HCT116 (cell line): ENCODE measurements around the gene HIPK3. TPM values are rescaled to one million over a fixed set of nuclear protein-coding genes. Genes with fewer than 3 reads are reported as not detected.

Experiments
- ATAC-seq: fragments of 200-7000 bp; cut with Tn5 transposase; 2 replicates; pipeline ENCODE4 v1.9.1; 2020; ENCODE audit warnings: mild to moderate bottlenecking, moderate library complexity
- BruUV-seq: library from RNA; stranded (reverse); fragments of 400-500 nt; replicated peaks from 2 replicates; lab custom pipeline; 2021; lab: Mats Ljungman, UMichigan
- CTCF ChIA-PET: fragments of 300-600 bp; sonication (Branson Sonifier 250); formaldehyde crosslinking; loops from one replicate; lab custom pipeline; 2021; ENCODE audit warnings: antibody characterized with exemption; lab: Charles Lee
- POLR2A ChIA-PET: fragments of 300-600, 350-600 bp; sonication (Branson Sonifier 250); formaldehyde crosslinking; loops from one replicate; lab custom pipeline; 2021; ENCODE audit warnings: antibody characterized with exemption; lab: Charles Lee
- RAD21 ChIA-PET, 2 experiments: fragments of 300-600 bp; sonication (Branson Sonifier 250); formaldehyde crosslinking; loops; one replicate each; lab custom pipeline; 2023; ENCODE audit warnings: low total read pairs in 2 of 2; ENCODE audit not compliant: uncharacterized antibody in 2 of 2, unreplicated experiment in 2 of 2, low non-redundant PET in 1 of 2; lab: Charles Lee
- DNase-seq: peaks from one replicate; pipeline ENCODE4 v3.0.0-alpha.2; 2010; ENCODE audit warnings: low read depth, low spot score
- H2AFZ ChIP-seq: fragments of 200-600 bp; shearing (Covaris generic), sonication (generic); 2 replicates; pipeline ENCODE4 v1.6.1; 2017; ENCODE audit warnings: low read depth, mixed run types, mixed read lengths, antibody characterized with exemption, low read length; ENCODE audit not compliant: poor library complexity, severe bottlenecking
- H3K27ac ChIP-seq: 2 replicates; pipeline ENCODE4 v1.5.1; 2012; ENCODE audit warnings: low read depth, low read length
- H3K27me3 ChIP-seq: fragments of 200-600 bp; sonication (generic); 2 replicates; pipeline ENCODE4 v1.6.1; 2016; ENCODE audit warnings: mixed run types, low read length, mixed read lengths; ENCODE audit not compliant: insufficient read depth
- H3K36me3 ChIP-seq, 2 experiments: fragments of 200-500 bp in 1 of 2; fragments of 200-600 bp in 1 of 2; sonication (Bioruptor generic) in 1 of 2; sonication (generic) in 1 of 2; 2 replicates each; pipeline versions ENCODE4 v1.5.1 to v1.6.1; 2014 to 2016; ENCODE audit warnings: low read length in 2 of 2, inconsistent platforms in 1 of 2, mixed read lengths in 1 of 2, mixed run types in 1 of 2; ENCODE audit not compliant: insufficient read depth in 2 of 2, control insufficient read depth in 1 of 2
- H3K4me1 ChIP-seq, 2 experiments: fragments of 200-600 bp in 1 of 2; sonication (generic) in 1 of 2; 2 replicates each; pipeline versions ENCODE4 v1.5.1 to v1.6.1; 2012 to 2017; ENCODE audit warnings: low read length in 2 of 2, inconsistent platforms in 1 of 2, mild to moderate bottlenecking in 1 of 2, mixed read lengths in 1 of 2, mixed run types in 1 of 2, moderate library complexity in 1 of 2; ENCODE audit not compliant: insufficient read depth in 2 of 2, control insufficient read depth in 1 of 2
- H3K4me2 ChIP-seq: fragments of 200-600 bp; sonication (generic); 2 replicates; pipeline ENCODE4 v1.6.1; 2017; ENCODE audit warnings: mixed run types, low read length, mixed read lengths
- H3K4me3 ChIP-seq, 2 experiments: fragments of 200-600 bp in 1 of 2; sonication (generic) in 1 of 2; replicated peaks in 1 of 2; 2 replicates each; pipeline ENCODE4 v1.5.1; 2011 to 2016; ENCODE audit warnings: low read length in 2 of 2, control low read depth in 1 of 2, low read depth in 1 of 2, mild to moderate bottlenecking in 1 of 2, mixed read lengths in 1 of 2, mixed run types in 1 of 2
- H3K79me2 ChIP-seq: fragments of 200-600 bp; sonication (generic); 2 replicates; pipeline ENCODE4 v1.6.1; 2017; ENCODE audit warnings: mild to moderate bottlenecking, mixed run types, low read length, moderate library complexity, mixed read lengths; ENCODE audit not compliant: insufficient read depth
- H3K9ac ChIP-seq: fragments of 200-600 bp; sonication (generic); 2 replicates; pipeline ENCODE4 v1.6.1; 2016; ENCODE audit warnings: low read length, mixed read lengths
- H3K9me2 ChIP-seq: fragments of 200-600 bp; sonication (generic), shearing (Covaris generic); 2 replicates; pipeline ENCODE4 v1.6.1; 2017; ENCODE audit warnings: mixed run types, mild to moderate bottlenecking, moderate library complexity; ENCODE audit not compliant: insufficient read depth
- H3K9me3 ChIP-seq, 2 experiments: fragments of 200-500 bp in 1 of 2; fragments of 200-600 bp in 1 of 2; sonication (Bioruptor generic) in 1 of 2; sonication (generic) in 1 of 2; 2 replicates each; pipeline ENCODE4 v1.6.1; 2014 to 2017; ENCODE audit warnings: low read length in 2 of 2, mixed read lengths in 2 of 2, inconsistent platforms in 1 of 2, low read depth in 1 of 2, mild to moderate bottlenecking in 1 of 2, mixed run types in 1 of 2, moderate library complexity in 1 of 2; ENCODE audit not compliant: control insufficient read depth in 1 of 2, insufficient read depth in 1 of 2
- H4K20me1 ChIP-seq: fragments of 200-600 bp; sonication (generic), shearing (Covaris generic); 2 replicates; pipeline ENCODE4 v1.6.1; 2017; ENCODE audit warnings: mixed run types, mild to moderate bottlenecking, moderate library complexity; ENCODE audit not compliant: insufficient read depth
- CEBPB ChIP-seq: IDR thresholded peaks from 2 replicates; pipeline ENCODE4 v1.6.1; 2012; ENCODE audit warnings: low read depth
- RAD21 ChIP-seq: IDR thresholded peaks from 2 replicates; pipeline ENCODE4 v1.6.1; 2012; ENCODE audit warnings: low read depth, mild to moderate bottlenecking
- SP1 ChIP-seq: IDR thresholded peaks from 2 replicates; pipeline ENCODE4 v1.6.1; 2012; ENCODE audit warnings: low read depth
- ZNF274 ChIP-seq: fragments of 200-500 bp; sonication (Bioruptor generic); IDR thresholded peaks from 2 replicates; pipeline ENCODE4 v1.6.1; 2014; ENCODE audit warnings: mild to moderate bottlenecking, low read depth, low read length, inconsistent platforms
- intact Hi-C: fragments of 100-400 bp; cut with micrococcal nuclease; formaldehyde crosslinking; loops from 2 replicates; pipeline ENCODE4 v1.10.0; 2022
- total RNA-seq: library from RNA; stranded (reverse); gene quantifications from one replicate; pipeline ENCODE4 v1.2.1, GENCODE V29; 2021; ENCODE audit not compliant: unreplicated experiment
- TF ChIP-seq, protein P1 (sequence below), 3 experiments: fragments of 200-600 bp in 1 of 3; sonication (generic) in 1 of 3; IDR thresholded peaks in 2 of 3; conservative IDR thresholded peaks in 1 of 3; 2 replicates each; pipeline ENCODE4 v1.5.1; 2012 to 2017; ENCODE audit warnings: low read depth in 2 of 3, low read length in 2 of 3, antibody characterized with exemption in 1 of 3, borderline replicate concordance in 1 of 3, control low read depth in 1 of 3, mild to moderate bottlenecking in 1 of 3, mixed read lengths in 1 of 3, mixed run types in 1 of 3, moderate library complexity in 1 of 3; ENCODE audit not compliant: insufficient read depth in 1 of 3

Gene HIPK3
- total RNA-seq, 1 experiment from 2014 or later: 35.2 TPM

DNA sequence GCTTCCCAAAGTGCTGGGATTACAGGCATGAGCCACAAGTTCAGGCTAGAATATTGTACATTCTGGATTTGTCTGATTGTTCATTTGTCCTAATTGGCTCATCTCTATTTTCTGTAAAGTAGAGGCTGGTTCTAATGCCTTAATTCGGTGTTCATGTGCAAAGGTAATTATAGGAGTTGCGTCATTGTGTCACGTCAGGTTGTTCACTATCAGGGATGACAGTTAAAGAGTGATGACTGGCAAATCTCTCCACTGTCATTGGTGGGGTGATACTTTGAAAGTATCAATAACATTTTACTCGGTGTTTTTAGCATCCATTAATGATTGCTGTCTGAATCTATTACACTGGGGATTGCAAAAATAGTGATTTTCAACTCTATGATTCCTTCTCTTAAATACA lies 103.5 kb downstream of the HIPK3 start (continued):
- no peak for TF ChIP-seq ZNF274

DNA sequence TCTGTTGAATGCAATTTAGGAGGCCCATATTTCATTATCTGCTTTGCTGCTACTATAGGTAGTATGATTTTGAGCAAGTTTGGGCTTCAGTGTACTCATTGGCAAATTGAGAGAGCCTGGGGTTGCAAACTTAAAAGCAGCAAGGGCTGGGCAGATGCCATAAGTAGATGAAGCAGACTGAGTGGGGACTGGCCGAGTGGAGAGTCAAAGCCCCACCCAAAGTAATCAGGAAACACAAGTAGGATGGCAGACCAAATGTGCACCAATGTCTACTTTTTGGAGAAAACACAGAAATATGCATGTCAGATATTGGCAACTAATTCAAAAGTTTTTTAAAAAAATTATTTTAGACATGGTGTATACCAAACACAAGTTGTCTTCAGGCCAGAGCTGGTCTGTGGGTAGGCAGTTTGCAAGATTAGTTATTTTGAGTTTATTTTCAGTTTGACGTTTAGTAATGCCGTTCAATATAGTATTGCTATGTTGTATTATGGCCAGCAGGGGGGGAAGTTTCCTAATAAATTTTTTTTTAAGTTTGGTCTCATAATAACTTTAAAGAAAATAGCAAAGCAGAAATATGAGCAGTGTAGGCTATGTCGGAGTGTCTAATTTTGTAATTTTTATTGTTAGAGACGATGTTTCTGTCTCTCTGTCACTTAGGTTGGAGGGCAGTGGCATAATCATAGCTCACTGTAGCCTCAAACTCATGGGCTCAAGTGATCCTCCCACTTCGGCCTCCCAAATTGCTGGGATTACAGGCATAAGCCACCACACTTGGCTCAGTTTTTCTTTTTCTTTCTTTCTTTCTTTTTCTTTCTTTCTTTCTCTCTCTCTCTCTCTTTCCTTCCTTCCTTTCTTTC lies 105.1 kb downstream of the HIPK3 start:
- Histone ChIP-seq H2AFZ (no peak overlapping the region), H3K9me2 (no peaks in the 10 kb centered on the region), H3K79me2 (no peaks in the 10 kb centered on the region), H3K36me3 (no peaks in the 10 kb centered on the region), H4K20me1 (no peaks in the 10 kb centered on the region), H3K27me3 (no peaks in the 10 kb centered on the region), H3K9ac (no peak overlapping the region)
- CTCF ChIA-PET: interaction anchor here (1.2 to 3.2 kb wide), 8 partner anchors 8 to 467 kb away, joined by 3 to 32 read pairs (median 5); no protein-coding TSS in a partner anchor
- RAD21 ChIA-PET: interaction anchor here (1.2 kb wide), 2 partner anchors 321 to 380 kb away, joined by 3 to 6 read pairs; no protein-coding TSS in a partner anchor
- DNase-seq: peak; percentile 32
- TF ChIP-seq CEBPB (no peak), RAD21 (peak; percentile 79), SP1 (no peak)
- TF ChIP-seq, protein P1, sequence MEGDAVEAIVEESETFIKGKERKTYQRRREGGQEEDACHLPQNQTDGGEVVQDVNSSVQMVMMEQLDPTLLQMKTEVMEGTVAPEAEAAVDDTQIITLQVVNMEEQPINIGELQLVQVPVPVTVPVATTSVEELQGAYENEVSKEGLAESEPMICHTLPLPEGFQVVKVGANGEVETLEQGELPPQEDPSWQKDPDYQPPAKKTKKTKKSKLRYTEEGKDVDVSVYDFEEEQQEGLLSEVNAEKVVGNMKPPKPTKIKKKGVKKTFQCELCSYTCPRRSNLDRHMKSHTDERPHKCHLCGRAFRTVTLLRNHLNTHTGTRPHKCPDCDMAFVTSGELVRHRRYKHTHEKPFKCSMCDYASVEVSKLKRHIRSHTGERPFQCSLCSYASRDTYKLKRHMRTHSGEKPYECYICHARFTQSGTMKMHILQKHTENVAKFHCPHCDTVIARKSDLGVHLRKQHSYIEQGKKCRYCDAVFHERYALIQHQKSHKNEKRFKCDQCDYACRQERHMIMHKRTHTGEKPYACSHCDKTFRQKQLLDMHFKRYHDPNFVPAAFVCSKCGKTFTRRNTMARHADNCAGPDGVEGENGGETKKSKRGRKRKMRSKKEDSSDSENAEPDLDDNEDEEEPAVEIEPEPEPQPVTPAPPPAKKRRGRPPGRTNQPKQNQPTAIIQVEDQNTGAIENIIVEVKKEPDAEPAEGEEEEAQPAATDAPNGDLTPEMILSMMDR (IDR thresholded peaks at IDR 0.05 in 2 of 3, conservative IDR thresholded peaks at IDR 0.05 in 1 of 3; ENCODE audit: borderline replicate concordance in 1 of 3, insufficient read depth in 1 of 3, low read depth in 2 of 3, low read length in 2 of 3): peak; percentile 42 to 85 (median 72)
- TF ChIP-seq, all 23 proteins: peak for 2
- intact Hi-C loops: loop anchor here (1.0 kb wide), 3 partner anchors 326 to 467 kb away; no protein-coding TSS in a partner anchor
- H3K27ac ChIP-seq: no peak overlapping the region
- peak; percentile 70 for ATAC-seq
- no peak overlapping the region for H3K4me3 ChIP-seq
- POLR2A ChIA-PET: interaction anchor here (1.1 kb wide), 1 partner anchor 321 kb away, joined by 3 read pairs; no protein-coding TSS in a partner anchor
- peak overlapping the region; percentile 22; the same call in 1 of the 2 replicates for H3K4me2 ChIP-seq
- no TSS peak for BruUV-seq
- H3K9me3 ChIP-seq: no peaks in the 10 kb centered on the region
- no peaks in the 10 kb centered on the region for H3K4me1 ChIP-seq
